COLO668 (cell line): ENCODE data around the gene DYNC1H1.

Experiments
- DNase-seq: peaks from one replicate; lab custom pipeline; 2025; ENCODE audit not compliant: unreplicated experiment; lab: John Stamatoyannopoulos, UW

The DYNC1H1 gene

DNA sequence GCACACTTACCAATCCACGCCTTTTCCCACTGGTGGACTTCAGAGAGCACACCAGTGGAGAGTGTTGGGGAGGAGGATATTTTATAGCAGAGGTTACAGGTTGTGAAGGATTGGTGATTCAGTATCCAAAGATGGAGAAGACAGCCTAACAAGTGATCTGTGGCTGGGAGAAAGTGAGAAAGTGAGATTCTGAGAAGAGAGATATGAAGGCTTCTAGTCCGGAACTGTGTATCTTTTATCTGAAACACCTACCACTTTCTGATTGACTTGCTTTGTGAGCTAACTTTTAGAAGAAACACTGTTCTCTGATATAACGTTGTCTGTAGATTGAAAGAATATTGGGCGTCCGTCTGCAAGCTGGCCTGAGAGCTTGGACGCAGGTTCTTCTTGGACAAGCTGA lies 24.0 kb downstream of the DYNC1H1 start:
- no peak for DNase-seq

DNA sequence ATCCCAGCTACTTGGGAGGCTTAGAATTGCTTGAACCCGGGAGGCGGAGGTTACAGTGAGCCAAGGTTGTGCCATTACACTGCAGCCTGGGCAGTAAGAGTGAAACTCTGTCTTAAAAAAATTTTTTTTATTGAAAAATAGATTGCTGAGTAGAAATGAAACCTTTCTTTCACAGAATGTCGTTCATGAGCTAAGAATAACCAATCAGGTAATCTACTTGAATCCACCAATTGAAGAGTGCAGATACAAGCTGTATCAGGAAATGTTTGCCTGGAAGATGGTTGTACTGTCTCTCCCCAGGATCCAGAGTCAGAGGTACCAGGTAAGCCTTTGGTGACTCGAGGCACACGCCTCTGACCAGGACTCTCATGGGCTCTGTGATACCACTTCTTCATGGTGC lies 27.0 kb downstream of the DYNC1H1 start:
- DNase-seq: no peak

DNA sequence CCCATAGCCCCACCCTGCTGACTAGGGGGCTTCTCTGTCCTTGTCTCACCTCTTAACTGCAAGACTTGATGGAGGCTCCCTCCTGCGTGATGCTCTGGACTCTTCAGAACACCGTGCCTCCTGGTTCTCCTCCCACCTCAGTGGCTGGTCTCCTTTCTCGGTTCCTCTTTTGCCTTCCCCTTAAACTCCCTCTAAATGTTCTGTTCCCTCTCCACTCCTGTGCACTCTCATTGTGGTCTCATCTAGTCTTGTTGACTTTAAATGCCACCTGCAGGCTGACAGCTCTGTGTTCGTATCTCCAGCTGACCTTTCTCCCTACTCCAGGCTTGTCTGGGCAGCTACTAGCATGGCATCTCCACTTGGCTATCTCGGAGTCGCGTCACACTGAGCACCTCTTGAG lies 28.3 kb downstream of the DYNC1H1 start:
- no peak for DNase-seq

DNA sequence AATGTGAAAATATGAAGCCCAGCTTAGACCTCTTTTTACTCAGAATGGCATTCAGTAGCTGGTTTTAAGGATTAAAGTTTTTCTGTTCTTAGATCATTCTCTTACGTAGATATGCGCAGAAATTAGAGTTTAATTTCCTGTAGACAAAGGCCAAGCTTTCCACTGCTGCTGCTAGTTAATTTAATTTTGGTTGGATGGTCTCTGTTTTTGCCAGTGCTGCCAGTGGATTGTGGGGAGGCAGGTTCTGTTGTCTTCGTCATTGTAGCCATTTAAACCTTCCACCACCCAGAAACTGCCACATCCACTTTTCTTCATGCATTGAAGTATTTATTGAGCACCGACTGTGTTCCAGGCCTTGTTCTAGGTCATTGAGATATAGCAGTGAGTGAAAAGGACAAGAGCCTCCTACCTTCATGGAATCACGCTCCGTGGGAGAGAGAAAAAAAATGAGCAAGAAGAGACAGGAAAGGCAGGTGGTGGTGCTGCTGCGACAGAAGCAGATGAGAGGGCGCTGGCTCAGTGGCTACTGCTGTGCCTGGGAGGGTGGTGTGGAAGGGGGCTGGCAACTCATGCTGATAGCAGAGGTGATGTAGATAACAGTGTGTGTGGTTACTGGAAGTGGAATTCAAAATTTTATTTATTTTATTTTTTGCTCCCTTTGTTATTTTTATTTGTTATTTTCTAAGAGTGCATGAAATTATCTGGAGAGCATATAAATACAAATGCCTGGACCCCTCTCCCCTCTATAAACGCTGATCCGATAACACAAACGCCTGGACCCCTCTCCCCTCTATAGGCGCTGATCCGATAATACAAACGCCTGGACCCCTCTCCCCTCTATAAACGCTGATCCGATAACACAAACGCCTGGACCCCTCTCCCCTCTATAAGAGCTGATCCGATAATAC lies 33.3 kb downstream of the DYNC1H1 start:
- DNase-seq: no peak

DNA sequence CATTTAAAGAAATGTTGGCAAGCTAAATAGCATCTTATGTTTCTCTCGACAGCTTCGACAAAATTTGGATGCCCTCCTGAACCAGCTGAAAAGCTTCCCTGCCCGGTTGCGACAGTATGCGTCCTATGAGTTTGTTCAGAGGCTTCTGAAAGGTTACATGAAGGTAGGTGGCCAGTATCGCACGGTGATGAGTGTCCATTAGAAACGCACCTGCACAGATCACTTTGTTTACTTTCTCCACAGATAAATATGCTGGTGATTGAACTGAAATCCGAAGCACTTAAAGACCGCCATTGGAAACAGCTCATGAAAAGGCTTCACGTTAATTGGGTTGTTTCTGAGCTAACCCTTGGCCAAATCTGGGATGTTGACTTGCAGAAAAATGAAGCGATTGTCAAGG lies 36.5 kb downstream of the DYNC1H1 start:
- DNase-seq: no peak

DNA sequence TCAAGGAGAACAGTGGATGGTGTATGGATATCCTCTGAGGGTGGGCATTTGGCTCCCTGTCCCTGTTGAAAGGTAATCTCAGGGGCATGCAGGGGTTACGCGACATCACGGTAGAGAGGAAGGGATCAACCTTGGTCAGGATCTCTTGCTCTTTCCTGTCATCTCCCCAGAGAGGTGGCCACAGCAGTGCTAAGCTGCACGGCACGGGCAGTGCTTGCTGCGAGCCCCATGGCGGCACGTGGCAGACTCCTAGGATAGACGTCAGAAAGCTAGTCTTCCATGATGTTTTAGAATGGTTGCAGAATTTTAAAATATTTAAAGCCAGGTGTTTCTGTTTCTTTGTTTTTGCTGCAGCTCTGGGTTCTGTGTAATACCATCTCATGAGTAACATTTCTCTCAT lies 41.0 kb downstream of the DYNC1H1 start:
- DNase-seq: no peak

DNA sequence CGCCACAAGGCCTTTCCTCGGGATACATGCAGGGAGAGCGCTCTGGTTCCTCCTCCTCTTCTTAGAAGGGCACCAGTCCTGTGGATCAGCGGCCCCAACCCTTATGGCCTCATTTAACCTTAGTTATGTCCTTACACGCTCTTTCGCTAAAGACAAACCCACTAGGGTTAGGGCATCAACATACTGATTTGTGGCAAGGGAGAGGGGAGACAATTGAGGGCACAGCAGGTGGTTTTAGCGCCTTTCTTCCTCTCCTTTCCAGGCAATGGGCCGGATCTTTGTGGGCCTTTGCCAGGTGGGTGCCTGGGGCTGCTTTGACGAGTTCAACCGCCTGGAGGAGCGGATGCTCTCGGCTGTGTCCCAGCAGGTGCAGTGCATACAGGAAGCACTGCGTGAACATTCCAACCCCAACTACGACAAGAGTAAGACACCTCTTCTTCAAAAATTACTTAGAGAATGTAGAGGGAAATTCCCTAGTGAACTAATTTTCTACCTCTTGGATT lies 43.6 kb downstream of the DYNC1H1 start:
- DNase-seq: no peak

DNA sequence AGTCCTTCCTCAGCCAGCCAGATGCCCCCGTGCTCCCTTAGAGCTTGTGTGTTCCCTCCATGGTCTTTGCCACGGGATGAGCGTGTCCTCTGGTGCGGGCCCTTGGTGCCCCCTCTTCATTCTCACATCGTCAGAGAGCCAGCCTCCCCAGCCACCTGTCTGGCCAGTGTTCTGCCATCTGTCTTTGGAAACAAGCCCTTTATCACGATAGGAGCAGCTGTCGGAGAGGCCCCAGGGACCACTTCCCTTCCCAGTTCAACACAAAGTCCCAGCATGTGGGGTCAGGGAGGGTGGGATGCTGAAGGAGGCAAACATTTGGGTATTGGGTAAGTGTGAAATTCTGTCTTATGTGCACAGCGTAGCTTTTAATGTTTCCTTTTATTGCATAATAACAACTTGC lies 44.5 kb downstream of the DYNC1H1 start:
- DNase-seq: no peak

DNA sequence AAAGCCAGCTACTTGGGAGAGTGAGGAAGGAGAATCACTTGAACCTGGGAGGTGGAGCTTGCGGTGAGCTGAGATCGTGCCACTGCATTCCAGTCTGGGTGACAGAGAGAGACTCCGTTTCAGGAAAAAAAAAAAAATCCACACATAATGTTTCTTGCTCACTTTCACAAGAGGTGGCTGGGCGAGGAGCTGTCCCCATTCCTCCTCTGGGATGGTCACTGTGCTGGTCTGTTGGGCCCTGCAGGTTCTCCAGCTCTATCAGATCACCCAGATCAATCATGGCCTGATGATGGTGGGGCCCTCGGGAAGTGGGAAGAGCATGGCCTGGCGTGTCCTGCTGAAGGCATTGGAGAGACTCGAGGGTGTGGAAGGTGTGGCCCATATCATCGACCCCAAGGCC lies 47.3 kb downstream of the DYNC1H1 start:
- DNase-seq: no peak

DNA sequence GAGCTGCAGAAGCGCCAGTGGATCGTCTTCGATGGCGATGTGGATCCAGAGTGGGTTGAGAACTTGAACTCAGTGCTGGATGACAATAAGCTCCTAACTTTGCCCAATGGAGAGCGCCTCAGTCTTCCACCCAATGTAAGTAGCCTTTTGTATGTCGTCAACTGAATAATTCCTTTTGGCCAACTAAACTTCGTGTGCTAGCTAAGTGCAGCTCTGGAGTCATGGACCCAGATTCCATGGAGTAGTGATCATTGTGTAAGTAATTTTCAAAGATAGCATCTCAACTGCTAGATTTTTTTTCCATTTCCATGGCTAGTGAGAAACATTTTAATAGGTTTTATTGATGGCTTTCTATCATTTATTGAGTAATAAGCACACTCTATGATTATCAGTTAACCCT lies 48.0 kb downstream of the DYNC1H1 start:
- DNase-seq: no peak

DNA sequence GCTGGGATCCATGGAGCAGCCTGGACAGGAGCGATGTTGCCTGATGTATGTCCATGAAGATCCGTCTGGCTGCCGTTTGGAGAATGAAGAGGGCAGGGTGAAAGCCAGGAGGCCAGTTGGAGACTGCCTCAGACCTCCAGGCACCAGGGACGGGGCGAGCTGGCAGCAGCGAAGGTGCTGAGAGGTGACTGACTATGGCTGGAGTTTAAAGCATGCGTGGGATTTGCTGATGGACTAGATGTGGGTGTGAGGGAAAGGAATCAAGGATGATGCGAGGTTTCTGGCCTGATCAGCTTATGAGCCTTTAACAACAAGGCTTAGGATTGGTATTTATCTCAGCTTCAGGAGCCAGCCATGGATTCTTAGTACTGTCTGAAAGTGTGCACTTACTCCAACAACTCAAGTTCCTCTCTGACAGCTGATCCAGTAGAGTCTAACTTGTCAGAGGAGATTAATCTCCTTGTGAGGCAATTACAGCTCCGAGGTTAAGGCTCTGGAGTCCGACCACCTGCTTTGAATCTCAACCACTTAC lies 49.4 kb downstream of the DYNC1H1 start:
- DNase-seq: no peak

DNA sequence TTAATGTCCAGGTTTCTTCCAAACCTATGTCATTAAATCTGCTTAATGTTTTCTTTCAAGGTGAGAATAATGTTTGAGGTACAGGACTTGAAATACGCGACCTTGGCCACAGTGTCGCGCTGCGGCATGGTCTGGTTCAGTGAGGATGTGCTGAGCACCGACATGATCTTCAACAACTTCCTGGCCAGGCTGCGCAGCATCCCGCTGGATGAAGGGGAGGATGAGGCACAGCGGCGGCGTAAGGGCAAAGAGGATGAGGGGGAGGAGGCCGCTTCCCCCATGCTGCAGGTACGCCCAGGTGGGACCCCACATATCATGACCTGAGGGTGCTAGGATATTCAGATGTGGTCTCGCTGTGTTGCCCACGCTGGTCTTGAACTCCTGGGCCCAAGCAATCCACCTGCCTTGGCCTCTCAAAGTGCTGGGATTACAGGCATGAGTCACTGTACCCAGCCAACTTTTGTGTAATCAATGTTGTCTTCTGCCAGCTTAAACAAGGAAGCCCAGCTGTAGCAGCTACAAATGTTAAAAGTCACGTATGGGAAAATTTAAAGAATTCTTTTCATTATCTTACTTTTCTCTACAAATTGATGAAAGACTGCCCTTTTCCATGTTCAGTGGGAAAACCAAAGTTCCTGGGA lies 50.8 kb downstream of the DYNC1H1 start:
- no peak for DNase-seq

DNA sequence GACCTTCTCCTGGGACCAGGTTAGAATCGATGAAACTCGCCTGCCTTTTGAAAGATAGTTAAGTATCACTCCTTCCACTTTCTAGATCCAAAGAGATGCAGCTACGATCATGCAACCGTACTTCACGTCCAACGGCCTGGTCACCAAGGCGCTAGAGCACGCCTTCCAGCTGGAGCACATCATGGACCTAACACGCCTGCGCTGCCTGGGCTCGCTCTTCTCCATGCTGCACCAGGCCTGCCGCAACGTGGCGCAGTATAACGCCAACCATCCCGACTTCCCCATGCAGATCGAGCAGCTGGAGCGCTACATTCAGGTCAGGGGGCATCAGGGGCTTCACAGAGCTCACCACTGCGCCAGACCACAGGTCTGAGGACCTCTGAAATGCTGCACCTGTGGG lies 51.4 kb downstream of the DYNC1H1 start:
- no peak for DNase-seq

DNA sequence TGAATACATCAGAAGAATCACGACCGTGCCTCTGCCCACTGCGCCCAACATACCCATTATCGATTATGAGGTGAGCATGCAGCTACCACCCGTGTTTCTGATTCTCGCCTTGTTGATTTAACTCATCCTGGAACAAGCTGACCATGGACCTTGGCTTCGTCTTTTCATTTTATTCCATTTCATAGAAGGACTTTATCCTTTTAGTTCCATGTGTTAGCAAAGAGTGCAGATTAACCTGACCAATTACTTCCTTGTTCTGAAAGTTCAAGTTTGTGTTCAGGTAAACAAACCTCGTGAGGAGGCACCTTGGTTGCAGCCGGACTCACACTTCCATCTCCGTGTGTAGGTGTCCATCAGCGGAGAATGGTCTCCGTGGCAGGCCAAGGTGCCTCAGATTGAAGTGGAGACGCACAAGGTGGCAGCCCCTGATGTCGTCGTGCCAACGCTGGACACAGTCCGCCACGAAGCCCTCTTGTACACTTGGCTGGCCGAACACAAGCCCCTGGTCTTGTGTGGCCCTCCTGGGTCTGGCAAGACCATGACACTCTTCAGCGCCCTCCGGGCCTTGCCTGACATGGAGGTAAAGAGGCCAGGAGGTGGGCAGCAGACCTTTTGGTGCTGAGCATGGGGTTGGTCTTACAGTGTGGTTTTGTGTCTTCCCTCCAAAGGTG lies 52.2 kb downstream of the DYNC1H1 start:
- DNase-seq: no peak

DNA sequence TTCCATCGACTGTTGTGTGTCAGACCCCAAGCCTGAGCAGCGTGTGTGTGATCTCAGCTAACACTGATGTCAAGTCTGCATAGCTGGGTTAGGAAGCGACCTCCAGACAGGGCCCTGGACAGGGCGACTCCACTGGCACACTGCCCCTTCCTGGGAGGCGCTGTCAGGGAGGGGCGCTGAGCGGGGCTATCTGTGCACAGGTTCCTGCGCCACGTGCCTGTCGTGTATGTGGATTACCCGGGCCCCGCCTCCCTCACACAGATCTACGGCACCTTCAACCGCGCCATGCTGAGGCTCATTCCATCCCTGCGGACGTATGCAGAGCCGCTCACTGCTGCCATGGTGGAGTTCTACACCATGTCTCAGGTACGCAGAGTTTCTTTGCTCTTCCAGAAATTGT lies 53.9 kb downstream of the DYNC1H1 start:
- no peak for DNase-seq

DNA sequence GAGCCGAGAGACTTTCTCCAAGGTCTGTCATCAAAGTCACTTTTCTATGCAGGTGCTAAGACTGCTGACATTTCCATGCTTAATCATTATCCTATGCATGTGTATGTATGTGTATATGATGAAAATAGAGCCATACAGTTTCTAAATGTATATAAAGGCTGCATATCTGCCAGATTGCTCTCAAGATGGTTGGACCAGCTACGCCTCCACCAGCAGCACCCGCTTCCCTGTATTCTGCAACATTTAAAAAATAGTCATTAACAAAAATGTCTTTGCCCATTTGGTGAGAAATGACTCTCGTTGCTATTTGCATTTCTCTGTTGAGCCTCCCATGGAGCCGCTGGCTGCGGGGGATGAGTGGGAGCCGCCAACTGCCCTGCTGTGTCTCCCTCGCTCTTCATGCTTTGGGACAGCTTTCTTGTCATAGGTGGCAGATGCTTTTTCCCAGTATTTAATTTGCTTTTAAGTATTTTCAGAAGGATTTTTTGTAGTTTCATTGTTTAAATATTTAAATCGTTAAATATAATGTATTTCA lies 54.7 kb downstream of the DYNC1H1 start:
- DNase-seq: no peak

DNA sequence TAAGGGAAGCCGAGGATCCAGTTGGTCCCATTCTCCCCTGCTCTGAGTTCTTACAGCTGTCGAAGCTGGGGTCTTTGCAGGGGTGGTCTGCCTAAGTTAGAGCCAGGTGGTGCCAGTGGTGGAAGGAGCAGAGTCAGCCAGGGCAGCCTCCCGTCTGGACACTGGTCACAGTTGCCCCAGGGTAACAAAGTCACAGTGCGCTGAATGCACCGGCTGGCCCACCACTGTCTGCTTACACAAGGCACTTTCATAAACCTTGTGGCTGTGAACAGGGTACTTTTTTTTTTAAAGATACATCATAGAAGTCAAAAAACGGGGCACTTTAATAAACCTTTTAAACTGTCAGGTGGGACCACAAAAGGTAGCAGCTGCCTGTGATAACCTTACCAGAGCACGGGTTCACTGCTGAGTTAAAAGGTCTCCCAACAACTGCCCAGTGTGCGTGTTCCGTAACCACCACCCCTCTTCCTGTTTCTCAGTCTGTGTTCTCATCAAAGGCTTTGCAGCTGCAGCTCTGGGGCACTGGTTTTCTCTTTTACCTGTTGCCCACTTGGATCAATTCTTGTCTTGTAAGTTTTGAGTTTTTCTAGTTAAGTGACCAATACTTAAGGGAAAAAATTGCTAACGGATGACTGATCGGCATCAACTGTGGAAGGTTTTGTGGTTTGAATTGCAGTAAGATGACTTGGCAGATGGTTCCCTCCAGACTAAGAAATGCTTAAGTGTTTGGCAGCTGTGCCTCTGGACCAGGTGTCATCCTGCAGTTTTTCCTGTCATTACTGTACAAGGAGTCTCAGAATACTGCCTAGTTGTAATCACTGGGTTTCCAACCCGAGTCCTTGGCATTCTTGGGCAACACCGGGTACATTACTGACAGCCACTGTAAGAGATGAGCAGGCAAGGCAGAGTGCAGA lies 55.9 kb downstream of the DYNC1H1 start:
- DNase-seq: no peak

DNA sequence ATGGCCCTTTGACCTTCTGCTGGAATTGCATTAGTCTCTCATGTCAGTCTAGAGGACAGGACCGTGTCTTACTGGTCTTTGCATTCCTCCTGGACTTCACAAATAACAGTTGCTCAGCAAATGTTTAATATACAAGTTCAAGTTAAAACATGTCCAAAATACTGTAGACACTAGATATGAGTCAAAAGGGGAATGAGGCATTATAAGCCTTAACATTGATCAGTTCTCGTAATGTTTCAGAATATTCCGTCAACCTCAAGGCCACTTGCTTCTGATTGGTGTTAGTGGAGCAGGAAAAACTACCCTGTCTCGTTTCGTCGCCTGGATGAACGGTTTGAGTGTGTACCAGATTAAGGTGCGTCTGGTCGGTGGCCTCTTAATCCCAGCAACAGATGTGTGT lies 62.6 kb downstream of the DYNC1H1 start:
- no peak for DNase-seq

DNA sequence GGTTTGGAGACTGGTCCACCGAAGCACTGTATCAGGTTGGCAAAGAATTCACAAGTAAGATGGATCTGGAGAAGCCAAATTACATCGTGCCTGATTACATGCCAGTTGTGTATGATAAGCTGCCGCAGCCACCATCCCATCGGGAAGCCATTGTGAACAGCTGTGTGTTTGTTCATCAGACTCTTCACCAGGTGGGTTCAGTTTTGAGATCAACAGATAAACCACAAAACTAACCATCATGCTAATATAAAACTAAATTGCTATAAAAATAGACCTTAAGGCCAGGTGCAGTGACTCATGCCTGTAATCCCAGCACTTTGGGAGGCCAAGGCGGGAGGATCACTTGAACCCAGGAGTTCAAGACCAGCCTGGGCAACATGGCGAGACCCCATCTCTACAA lies 63.6 kb downstream of the DYNC1H1 start:
- DNase-seq: no peak

DNA sequence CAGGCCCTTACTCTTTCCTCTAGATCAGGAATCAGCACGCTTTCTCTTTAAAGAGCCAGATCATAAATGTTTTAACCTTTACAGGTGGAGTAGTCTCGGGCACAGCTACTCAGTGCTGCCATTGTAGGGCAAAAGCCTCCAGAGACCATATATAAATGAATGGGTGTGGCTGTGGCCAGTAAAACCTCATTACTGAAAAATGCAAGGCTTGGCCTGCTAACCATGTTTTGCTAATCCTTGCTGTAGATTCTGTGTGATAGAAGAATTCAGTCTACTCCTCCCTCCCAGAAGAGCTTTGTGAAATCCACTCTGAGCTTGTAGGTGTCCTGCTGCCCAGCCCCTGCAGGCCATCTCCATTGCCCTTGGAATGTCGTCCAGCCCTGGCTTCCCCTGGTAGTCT lies 64.4 kb downstream of the DYNC1H1 start:
- DNase-seq: no peak
